Measurements from ENCODE around the gene PCSK5.
A peak's percentile ranks its signal among the peaks of the same experiment; 100 is the strongest.
"Not testable (repeated sequence)": the region's sequence is repeated elsewhere in the genome, so short reads cannot be mapped to it uniquely, and the experiment has no call there.

The PCSK5 gene

GRCh38 chr9:75891277-75891741 is 836 bp downstream of the PCSK5 start:
- peak; percentile 14 for DNase-seq

DNA sequence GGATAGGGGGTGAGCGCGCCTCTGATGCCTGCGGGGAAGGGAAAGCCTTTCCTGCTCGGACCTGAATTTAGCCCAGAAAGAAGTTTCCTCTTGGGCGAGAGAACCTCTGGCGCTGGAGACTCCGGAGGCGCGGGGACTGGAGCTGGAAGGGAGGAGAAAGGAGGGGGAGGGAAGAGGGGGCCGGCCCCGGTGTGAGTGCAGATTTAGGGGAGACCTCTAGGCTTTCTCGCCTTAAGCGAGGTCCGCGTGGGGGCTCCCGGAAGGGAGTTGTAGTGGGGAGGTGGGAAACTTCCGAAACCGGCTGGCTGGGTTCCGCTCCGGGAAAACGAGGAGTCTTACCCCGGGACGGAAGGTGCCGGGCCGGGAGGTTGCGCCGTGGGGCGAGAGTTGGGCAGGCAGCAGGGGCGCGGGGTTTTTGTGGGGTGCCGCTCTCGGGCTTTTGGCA is 1.3 kb downstream of the PCSK5 start:
- DNase-seq = no peak

GRCh38 chr9:75892216-75892911 is 1.9 kb downstream of the PCSK5 start:
- DNase-seq = no peak

DNA sequence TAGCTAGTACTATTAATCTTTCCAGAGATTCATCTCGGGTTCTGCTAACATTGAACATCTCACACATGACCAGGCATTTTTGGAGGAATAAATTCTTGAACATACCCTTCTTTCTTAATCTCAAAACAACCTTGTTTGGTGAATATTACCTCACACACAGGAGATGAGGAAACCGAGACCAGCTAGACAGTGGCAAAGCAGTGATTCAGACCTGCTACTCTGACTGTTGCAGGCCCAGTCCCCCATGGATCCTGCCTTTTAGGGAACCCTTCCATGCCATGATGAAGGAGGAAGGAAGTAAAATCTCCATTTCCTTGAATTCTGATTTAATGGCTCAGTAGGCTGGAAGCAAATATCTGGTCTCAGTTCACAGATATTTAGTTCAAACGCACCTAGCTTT is 2.6 kb downstream of the PCSK5 start:
- no peak for DNase-seq

GRCh38 chr9:75894566-75894965 is 4.1 kb downstream of the PCSK5 start:
- no peak for DNase-seq

GRCh38 chr9:75895112-75895511 is 4.6 kb downstream of the PCSK5 start:
- DNase-seq = no peak

DNA sequence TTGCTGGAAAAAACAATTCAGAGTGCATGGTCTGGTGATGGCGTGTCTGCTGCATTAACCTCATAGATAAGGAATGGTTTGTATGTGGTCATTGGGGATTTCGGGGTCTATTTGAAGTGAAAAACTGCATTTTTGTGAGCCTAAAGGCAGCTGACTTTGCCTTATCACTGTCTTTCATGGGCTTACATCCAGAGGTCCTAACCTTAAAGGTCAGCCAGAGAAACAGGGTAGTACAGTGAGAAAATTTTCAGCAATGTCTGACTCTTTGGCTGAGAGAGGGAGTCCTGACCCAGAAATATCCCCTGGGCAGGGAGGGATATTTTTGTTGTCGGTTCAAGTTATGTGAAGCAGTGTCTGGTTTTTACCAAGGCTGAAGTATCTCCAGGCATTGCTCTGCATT is 5.7 kb downstream of the PCSK5 start:
- DNase-seq = no peak

GRCh38 chr9:75900893-75901524 is 10.5 kb downstream of the PCSK5 start:
- not testable (repeated sequence) for DNase-seq

GRCh38 chr9:75903785-75904360 is 13.4 kb downstream of the PCSK5 start:
- DNase-seq = no peak

GRCh38 chr9:75904364-75904763 is 13.9 kb downstream of the PCSK5 start:
- DNase-seq = no peak

DNA sequence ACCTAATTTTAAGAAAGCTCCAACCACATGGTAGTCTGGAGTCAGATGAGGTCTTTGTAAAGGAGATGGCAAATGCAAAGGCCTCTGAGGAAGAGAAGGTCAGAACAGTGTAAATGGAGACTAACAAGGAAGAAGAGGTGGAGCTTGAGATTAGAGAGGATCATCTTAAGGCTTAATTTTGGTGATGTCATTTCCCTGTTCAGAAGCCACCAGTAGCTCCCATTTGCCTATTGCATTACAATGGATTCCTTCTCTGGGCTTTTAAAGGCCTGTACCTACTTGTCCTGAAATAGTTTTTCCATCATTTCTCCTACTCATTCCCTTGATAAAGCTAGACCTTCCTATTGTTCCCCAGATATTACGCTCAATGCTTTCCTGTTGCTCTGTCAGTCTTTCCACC is 16.1 kb downstream of the PCSK5 start:
- no peak for DNase-seq

- no peak for DNase-seq
These were observed 16.9 kb downstream of the PCSK5 start for GRCh38 chr9:75907329-75907728.

GRCh38 chr9:75907923-75908322 is 17.4 kb downstream of the PCSK5 start:
- no peak for DNase-seq

DNA sequence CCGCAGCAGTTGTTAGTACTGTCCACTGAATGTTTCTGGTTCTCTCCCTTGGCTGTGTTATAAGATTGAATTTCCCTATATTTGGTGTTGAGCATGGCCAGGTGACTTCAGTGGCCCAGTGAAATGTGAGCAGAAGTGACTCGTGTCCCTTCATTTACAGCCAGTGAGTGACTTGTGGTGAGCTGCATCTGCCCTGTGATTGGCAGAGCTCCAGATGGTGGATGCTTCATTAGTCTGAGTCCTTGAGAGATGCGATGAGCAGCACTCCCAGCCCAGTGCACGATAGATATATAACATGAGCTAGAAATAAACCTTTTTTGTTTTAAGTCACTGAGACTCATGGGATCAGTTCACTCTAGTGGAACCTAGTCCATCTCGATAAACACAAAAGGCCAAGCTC is 19.3 kb downstream of the PCSK5 start:
- DNase-seq = no peak

DNA sequence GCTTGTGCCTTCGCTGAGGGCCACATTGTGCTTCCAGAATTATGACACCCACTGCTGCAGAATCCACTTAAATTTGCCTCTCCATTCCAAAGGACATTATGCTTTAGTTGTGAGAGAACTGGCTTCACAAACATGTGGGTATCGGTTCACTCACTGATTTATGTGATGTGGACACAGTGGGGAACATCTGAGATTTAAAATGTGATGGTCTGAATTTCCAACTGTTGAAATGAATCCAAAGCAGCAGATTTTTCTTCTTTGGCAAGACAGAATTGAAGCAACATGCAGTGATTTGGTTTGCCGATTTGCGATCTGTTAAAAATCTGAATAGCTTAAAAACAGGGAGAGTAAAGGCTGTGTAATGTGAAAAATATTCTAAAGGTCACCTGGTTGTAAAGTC is 20.3 kb downstream of the PCSK5 start:
- no peak for DNase-seq

- DNase-seq = no peak
These were observed 20.9 kb downstream of the PCSK5 start for GRCh38 chr9:75911390-75911789.

DNA sequence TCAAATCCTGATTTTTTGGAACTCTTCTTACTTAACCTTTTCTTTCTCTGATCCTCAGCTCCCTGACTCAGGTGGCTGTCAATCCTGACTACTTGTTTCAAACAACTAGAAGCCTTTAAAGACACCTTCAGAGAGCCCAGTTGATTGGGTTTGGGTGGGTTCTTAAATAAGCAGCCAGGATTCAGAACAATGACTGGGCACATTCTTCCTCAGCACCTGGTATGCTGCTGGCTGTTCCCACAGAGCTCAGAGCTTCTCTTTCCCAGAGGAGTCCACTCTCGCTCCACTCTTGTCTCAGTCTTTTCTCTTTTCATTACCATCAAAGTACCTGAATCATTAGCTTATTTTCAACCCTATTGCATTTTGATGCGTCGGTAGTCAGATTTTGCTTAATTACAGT is 22.5 kb downstream of the PCSK5 start:
- DNase-seq = no peak

DNA sequence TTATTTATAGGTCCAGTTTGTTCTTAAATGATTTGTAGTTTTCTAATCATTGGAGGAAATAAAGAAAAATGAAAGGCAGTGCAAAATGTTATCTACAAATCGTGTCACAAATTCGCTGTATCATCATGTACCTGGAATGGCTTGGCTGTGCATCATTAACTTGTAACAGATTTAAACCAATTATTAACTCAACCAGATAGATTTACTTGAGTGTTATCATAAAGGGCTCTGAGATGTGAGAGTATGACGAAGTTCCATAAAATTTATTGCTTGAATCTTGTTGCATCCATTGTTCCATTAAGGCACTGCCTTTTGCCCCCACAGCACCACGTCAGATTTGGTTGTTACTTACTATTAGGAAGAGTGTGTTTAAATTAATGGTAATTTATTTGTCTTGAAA is 23.5 kb downstream of the PCSK5 start:
- DNase-seq = no peak

DNA sequence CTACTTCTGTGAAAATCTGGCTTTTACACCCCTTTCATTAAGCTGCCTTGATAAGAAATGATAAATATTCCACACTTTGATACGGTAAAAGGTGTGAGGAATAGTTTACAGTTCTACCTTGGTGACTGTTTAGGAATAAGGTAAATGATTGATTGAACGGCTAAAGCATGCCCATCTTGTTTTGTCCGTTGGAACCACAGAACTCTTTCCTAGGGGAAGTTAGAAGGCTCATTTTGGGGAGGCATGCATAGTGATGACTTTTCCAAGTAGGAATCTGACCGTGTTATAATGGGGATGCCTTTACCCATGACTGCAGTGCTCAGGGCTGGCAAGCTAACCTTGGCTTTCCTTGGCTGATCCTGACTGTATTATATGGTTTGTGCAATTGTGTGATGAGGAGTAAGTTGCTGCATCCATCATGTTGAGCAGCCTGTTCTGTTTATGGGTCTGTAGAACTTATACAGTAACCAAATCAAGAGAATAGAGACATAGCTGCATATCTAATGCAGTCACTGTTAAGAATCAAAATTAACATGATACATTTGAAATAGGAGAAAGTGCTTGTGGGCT is 24.5 kb downstream of the PCSK5 start:
- no peak for DNase-seq

GRCh38 chr9:75918154-75918553 is 27.7 kb downstream of the PCSK5 start:
- DNase-seq = no peak

- DNase-seq = no peak
These were observed 28.4 kb downstream of the PCSK5 start for GRCh38 chr9:75918909-75919308.

DNA sequence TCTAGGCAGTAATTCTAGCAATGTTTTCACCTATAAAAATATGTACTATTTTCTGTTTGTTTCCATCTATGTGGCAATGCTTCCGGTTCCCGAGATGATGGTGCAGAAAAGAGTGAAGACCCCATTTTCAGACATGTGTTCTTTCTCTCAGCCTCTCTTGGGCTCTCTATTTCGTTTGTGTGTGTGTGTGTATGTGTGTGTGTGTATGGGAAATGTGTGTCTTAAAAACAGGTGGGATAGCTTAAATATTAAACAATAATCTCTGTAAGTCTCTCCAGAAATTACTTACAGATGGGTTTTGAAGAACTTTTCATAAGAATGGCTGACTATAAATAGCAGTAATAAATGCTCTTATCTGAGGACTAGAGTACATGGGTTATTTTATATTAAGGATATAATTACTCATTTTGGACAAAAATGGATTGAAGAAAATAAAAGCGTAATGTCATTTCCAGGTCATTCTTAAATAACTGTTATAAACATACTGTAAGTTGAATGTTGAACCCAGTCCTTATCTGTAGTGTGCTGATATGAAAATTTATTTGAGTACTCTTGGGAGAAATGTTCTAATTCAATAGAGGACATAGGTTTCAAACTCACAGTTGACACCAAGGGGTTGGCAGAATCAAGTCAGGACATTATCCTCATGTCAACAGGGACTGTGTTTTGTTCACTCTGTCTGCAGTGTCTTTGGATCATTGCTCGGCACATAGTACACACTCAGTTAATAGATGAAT is 31.1 kb downstream of the PCSK5 start:
- no peak for DNase-seq

GRCh38 chr9:75926385-75926784 is 35.9 kb downstream of the PCSK5 start:
- no peak for DNase-seq
